Measurements from ENCODE around the gene CNPY2.
"Not testable (repeated sequence)": the region's sequence is repeated elsewhere in the genome, so short reads cannot be mapped to it uniquely, and the experiment has no call there.

CNPY2 gene

DNA sequence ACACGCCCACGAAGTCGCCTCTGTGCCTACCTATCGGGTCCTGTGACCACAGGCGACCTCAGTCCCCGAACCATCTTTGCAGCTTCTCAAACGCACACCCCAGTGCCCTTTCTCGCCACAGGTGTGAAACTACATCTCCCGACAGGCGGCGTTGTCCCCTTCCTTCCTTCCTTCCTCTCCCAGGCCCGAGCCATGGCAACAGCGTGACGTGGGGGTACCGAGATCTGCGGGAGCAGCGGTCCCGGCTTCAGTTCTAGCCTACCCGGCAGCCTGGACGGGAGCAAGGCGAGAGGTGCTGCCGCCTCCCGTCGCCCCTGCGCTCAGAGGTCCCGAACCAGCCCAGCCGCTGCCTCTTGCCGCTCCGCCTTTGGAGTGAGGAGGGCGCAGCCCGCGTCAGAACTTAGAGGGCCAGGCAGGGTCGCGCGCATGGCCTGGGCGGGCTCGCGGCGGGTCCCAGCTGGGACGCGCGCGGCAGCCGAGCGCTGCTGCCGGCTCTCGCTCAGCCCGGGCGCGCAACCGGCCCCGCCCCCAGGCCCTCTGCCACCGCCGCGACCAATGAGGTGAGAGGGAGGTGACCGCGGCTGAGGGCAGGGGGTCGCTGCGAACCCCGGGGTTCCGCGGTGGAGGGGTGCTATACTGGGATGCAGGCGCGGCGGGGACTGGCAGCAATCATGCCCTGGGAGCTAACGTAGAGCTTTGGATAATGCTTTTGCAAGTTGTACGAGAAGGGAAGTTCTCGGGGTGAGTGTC, 48.9 kb downstream of the CNPY2 start, which contains the start of gene COQ10A:
COQ10A (plus strand) TSS at position 250 of the 750 bp plus-strand sequence; CDS start at position 427, 177 bp downstream.
- TF ChIP-seq ZNF8 (CRISPR knock-in tag; IDR thresholded peaks at IDR 0.05) (no peak), ZFP3 (CRISPR knock-in tag; IDR thresholded peaks at IDR 0.05) (0 out of 2 replicates have a peak, but pooled peaks have one; percentile 25), BACH2 (CRISPR knock-in tag; IDR thresholded peaks at IDR 0.05; ENCODE audit: borderline replicate concordance) (no peak)
- TF ChIP-seq, protein P1, sequence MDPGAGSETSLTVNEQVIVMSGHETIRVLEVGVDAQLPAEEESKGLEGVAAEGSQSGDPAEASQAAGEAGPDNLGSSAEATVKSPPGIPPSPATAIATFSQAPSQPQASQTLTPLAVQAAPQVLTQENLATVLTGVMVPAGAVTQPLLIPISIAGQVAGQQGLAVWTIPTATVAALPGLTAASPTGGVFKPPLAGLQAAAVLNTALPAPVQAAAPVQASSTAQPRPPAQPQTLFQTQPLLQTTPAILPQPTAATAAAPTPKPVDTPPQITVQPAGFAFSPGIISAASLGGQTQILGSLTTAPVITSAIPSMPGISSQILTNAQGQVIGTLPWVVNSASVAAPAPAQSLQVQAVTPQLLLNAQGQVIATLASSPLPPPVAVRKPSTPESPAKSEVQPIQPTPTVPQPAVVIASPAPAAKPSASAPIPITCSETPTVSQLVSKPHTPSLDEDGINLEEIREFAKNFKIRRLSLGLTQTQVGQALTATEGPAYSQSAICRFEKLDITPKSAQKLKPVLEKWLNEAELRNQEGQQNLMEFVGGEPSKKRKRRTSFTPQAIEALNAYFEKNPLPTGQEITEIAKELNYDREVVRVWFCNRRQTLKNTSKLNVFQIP (CRISPR knock-in tag; IDR thresholded peaks at IDR 0.05; ENCODE audit: borderline replicate concordance, low read depth), result no peak
- TF ChIP-seq, protein P2, sequence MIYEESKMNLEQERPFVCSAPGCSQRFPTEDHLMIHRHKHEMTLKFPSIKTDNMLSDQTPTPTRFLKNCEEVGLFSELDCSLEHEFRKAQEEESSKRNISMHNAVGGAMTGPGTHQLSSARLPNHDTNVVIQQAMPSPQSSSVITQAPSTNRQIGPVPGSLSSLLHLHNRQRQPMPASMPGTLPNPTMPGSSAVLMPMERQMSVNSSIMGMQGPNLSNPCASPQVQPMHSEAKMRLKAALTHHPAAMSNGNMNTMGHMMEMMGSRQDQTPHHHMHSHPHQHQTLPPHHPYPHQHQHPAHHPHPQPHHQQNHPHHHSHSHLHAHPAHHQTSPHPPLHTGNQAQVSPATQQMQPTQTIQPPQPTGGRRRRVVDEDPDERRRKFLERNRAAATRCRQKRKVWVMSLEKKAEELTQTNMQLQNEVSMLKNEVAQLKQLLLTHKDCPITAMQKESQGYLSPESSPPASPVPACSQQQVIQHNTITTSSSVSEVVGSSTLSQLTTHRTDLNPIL (CRISPR knock-in tag; IDR thresholded peaks at IDR 0.05; ENCODE audit: low read depth), result no peak
- TF ChIP-seq, protein P3, sequence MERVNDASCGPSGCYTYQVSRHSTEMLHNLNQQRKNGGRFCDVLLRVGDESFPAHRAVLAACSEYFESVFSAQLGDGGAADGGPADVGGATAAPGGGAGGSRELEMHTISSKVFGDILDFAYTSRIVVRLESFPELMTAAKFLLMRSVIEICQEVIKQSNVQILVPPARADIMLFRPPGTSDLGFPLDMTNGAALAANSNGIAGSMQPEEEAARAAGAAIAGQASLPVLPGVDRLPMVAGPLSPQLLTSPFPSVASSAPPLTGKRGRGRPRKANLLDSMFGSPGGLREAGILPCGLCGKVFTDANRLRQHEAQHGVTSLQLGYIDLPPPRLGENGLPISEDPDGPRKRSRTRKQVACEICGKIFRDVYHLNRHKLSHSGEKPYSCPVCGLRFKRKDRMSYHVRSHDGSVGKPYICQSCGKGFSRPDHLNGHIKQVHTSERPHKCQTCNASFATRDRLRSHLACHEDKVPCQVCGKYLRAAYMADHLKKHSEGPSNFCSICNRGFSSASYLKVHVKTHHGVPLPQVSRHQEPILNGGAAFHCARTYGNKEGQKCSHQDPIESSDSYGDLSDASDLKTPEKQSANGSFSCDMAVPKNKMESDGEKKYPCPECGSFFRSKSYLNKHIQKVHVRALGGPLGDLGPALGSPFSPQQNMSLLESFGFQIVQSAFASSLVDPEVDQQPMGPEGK (CRISPR knock-in tag; IDR thresholded peaks at IDR 0.05; ENCODE audit: borderline replicate concordance), result no peak
- ATAC-seq, result peak; percentile 93

DNA sequence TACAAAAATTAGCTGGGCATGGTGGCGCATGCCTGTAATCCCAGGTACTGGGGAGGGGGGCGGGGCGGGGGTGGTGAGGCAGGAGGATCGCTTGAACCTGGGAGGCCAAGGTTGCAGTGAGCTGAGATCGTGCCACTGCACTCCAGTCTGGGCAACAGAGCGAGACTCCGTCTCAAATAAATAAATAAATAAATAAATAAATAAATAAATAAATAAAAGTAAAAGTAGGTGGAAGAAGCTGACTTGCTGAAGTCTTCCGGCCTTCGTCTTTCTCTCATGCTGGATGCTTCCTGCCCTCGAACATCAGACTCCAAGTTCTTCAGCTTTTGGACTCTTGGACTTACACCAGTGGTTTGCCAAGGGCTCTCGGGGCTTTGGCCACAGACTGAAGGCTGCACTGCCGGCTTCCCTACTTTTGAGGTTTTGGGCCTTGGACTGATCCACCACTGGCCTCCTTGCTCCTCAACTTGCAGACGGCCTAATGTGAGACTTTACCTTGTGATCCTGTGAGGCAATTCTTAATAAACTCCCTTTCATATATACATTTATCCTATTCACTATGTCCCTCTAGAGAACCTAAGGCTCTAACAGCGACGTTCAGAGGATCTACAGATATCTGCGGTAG, 49.6 kb downstream of the CNPY2 start:
- not testable (repeated sequence) for ATAC-seq

DNA sequence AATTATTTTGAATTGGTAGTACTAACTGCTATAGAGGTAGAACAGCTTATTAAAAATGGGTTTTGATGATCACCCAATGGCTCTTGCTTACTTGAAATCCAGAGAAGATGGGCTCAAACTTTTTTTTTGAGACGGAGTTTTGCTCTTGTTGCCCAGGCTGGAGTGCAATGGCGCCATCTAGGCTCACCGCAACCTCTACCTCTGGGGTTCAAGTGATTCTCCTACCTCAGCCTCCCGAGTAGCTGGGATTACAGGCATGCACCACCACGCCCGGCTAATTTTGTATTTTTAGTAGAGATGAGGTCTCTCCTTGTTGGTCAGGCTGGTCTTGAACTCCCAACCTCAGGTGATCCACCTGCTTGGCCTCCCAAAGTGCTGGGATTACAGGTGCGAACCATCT, 52.8 kb downstream of the CNPY2 start:
- not testable (repeated sequence) for ATAC-seq

DNA sequence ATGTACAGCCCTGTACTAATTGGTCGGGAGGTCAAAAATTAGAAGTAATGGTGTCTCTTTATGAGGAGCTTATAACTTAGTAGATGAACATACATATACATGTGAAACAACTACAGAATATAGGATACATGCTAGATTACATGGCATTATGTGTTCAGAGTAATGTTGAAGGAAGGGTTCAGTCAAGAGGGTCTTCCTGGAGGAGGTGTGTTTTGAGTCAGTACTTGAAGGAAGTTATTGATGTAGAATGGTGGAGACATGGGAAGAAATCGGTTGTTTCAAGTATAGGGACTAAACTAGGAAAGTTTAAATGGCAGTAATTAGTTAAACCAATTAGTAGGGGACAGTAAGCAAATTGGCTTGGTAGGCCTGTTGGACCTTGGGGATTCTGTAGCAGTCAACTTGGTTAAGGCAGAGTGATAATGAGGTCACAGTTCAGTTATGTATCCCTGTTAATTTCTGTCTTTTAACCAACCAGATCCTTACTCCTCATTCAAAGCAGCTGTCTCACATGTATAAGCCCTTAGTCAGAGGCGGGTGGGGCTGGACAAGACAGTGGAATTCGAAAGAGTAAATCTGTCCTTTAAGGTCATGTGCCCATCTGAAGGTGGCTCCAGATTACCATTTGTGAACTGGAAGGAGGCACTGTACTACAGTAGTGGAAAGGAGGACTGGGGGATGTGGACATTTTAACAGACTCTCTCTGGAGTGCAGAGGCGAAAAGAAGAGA, 54.1 kb downstream of the CNPY2 start:
- TF ChIP-seq ZFP3 (CRISPR knock-in tag; IDR thresholded peaks at IDR 0.05) (no peak), GLIS3 (CRISPR knock-in tag; IDR thresholded peaks at IDR 0.05) (no peak), ZC3H10 (CRISPR knock-in tag; IDR thresholded peaks at IDR 0.05) (no peak), ZNF565 (CRISPR knock-in tag; conservative IDR thresholded peaks at IDR 0.05; ENCODE audit: low read depth) (no peak), CSDC2 (CRISPR knock-in tag; IDR thresholded peaks at IDR 0.05) (no peak), RARB (CRISPR knock-in tag; IDR thresholded peaks at IDR 0.05) (no peak), ESRRG (CRISPR knock-in tag; IDR thresholded peaks at IDR 0.05) (no peak), BACH2 (CRISPR knock-in tag; IDR thresholded peaks at IDR 0.05; ENCODE audit: borderline replicate concordance) (no peak), SNAI2 (CRISPR knock-in tag; IDR thresholded peaks at IDR 0.05) (no peak), TOX (CRISPR knock-in tag; IDR thresholded peaks at IDR 0.05; ENCODE audit: borderline replicate concordance) (no peak), TCF4 (CRISPR knock-in tag; IDR thresholded peaks at IDR 0.05; ENCODE audit: borderline replicate concordance) (no peak), OSR1 (CRISPR knock-in tag; IDR thresholded peaks at IDR 0.05) (no peak), ZNF70 (CRISPR knock-in tag; IDR thresholded peaks at IDR 0.05) (no peak), ZNF8 (CRISPR knock-in tag; IDR thresholded peaks at IDR 0.05) (no peak)
- TF ChIP-seq, protein P1 (CRISPR knock-in tag; IDR thresholded peaks at IDR 0.05; ENCODE audit: borderline replicate concordance, low read depth), result no peak
- TF ChIP-seq, protein P3 (CRISPR knock-in tag; IDR thresholded peaks at IDR 0.05; ENCODE audit: borderline replicate concordance), result no peak
- TF ChIP-seq, protein P4, sequence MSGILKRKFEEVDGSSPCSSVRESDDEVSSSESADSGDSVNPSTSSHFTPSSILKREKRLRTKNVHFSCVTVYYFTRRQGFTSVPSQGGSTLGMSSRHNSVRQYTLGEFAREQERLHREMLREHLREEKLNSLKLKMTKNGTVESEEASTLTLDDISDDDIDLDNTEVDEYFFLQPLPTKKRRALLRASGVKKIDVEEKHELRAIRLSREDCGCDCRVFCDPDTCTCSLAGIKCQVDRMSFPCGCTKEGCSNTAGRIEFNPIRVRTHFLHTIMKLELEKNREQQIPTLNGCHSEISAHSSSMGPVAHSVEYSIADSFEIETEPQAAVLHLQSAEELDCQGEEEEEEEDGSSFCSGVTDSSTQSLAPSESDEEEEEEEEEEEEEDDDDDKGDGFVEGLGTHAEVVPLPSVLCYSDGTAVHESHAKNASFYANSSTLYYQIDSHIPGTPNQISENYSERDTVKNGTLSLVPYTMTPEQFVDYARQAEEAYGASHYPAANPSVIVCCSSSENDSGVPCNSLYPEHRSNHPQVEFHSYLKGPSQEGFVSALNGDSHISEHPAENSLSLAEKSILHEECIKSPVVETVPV (CRISPR knock-in tag; IDR thresholded peaks at IDR 0.05), result no peak
- ATAC-seq, result peak; percentile 62
